ENCODE results near the gene RAD51B.
"Not testable (repeated sequence)": the region's sequence is repeated elsewhere in the genome, so short reads cannot be mapped to it uniquely, and the experiment has no call there.

RAD51B gene

DNA sequence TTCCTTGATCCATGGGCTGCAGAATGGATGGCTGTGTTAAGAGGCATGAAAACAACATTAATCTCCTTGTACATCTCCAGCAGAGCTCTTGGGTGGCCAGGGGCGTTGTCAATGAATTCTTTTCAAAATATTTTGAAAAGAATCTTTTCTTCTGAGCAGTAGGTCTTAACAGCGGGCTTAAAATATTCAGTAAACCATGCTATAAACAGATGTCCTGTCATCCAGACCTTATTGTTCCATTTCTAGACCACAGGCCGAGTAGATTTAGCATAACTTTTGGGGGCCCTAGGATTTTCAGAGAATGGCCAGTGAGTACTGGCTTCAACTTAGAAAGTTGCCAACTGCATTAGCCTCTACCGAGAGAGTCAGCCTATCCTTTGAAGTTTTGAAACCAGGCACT lies 130.2 kb downstream of the RAD51B start:
- no peak for DNase-seq (ENCODE audit: low spot score)

DNA sequence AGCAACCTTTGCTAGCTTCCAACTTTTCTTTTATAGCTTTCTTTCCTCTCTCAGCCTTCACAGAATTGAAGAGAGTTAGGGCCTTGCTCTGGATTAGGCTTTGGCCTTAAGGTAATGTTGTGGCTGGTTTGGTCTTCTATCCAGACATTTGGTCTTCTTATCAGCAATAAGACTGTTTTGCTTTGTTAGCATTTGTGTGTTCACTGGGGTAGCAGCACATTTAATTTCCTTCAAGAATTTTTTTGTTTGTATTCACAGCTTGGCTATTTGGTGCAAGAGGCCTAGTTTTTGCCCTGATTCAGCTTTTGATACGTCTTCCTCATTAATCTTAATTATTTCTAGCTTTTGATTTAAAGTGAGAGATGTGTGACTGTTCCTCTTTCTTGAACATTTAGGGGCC lies 130.8 kb downstream of the RAD51B start:
- DNase-seq (ENCODE audit: low spot score), result no peak

DNA sequence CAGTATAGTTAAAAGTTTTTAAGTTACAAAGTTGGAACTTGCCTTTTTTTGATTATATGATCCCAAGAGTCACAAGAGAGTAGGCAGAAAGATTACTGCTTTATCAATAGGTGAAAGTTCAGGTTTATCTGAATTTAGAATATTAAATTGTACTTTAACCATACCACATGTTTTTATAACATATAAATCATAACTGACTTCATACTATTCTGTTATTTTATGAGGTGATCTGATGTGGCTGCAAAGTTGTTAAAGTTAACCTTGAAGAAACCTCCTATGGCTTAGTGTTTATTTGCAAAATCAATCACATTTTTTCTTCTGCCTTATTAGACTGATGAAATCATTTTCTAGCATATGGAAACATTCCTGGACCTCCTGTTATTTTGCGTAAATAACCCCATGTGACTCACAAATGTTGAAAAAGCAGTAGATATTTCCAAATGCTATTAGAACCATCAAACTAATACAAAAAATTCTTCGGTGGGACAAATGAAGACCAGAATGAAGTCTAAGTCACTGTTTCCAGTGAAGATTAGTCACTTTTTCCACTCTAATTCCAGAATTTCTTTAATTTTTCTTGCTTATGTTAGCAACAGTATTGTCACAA lies 132.1 kb downstream of the RAD51B start:
- DNase-seq (ENCODE audit: low spot score), result no peak

GRCh38 chr14:67952381-67952780 lies 132.8 kb downstream of the RAD51B start:
- DNase-seq (ENCODE audit: low spot score), result no peak

GRCh38 chr14:67952786-67953185 lies 133.2 kb downstream of the RAD51B start:
- no peak for DNase-seq (ENCODE audit: low spot score)

GRCh38 chr14:67955261-67955660 lies 135.7 kb downstream of the RAD51B start:
- DNase-seq (ENCODE audit: low spot score), result no peak

GRCh38 chr14:67957946-67958345 lies 138.4 kb downstream of the RAD51B start:
- DNase-seq (ENCODE audit: low spot score), result no peak

DNA sequence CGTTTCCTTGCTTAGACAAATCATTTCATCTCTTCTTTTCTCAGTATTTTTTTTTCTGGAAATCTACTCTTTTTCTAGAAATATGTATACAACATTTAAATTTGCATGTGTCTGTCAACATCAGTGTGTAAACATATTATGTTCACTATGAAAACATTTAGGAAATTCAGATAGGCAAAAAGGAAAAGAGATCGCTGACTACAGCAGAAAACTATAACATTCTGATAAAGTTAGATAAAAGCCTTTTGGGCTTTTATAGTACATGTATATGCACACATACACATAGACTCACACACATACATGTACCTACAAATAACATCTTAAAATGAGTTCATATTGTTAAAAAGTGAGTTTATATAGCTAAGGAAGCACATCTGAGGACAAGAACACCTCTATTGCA lies 142.1 kb downstream of the RAD51B start:
- DNase-seq (ENCODE audit: low spot score), result no peak

DNA sequence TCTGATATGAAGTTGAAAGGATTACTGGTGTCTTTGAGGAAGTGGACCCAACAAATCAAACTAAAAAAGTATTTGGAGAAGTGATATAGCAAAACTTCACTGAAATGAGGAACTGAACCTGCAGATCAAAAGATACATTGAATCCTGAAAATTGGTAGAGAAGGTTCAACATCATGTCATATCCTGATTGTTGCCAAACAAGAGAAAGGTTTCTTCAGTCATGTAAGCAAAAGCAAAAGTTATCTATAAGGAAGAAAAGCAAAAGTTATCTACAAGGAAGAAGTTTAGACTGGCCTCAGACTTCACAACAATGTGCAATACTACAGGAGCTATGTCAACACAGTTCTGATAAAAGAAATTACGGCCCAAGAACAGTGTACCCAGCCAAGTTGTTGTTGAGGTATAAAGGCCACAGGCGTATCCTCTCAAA lies 142.7 kb downstream of the RAD51B start:
- no peak for DNase-seq (ENCODE audit: low spot score)

- DNase-seq (ENCODE audit: low spot score), result no peak
Observed at GRCh38 chr14:67963545-67963944, 144.0 kb downstream of the RAD51B start.

GRCh38 chr14:67963960-67964812 lies 144.6 kb downstream of the RAD51B start:
- DNase-seq (ENCODE audit: low spot score), result peak; percentile 22

- DNase-seq (ENCODE audit: low spot score), result no peak
Observed at GRCh38 chr14:67965696-67966095, 146.1 kb downstream of the RAD51B start.

DNA sequence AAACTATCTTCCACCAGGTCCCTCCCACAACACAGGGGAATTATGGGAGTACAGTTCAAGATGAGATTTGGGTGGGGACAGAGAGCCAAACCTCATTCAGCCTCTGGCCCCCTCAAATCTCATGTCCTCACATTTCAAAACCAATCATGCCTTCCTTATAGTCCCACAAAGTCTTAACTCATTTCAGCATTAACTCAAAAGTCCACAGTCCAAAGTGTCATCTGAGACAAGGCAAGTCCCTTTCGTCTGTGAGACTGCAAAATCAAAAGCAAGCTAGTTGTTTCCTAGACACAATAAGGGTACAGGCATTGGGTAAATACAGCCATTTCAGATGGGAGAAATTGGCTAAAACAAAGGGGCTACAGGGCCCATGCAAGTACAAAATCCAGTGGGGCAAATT lies 147.6 kb downstream of the RAD51B start:
- no peak for DNase-seq (ENCODE audit: low spot score)

GRCh38 chr14:67967970-67968369 lies 148.4 kb downstream of the RAD51B start:
- DNase-seq (ENCODE audit: low spot score), result not testable (repeated sequence)

DNA sequence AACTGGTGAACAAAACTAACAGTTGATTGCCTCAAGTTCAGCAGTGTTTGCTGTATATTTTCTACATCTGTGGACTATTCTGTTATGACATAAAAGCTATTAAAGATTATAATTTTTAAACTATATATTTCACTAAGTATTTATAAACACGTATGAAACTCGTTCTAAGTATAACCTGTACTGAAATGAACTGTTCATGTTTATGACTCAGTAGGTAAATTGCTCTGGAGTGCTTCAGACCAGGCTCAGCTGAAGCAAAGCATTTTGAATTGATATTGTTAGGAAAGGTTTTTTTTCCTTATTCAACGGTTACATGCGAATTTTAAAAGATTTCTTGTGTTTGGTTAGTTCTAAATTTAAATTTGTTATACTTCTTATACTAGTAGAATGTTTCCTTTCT lies 151.3 kb downstream of the RAD51B start:
- DNase-seq (ENCODE audit: low spot score), result no peak

GRCh38 chr14:67971627-67972625 lies 152.3 kb downstream of the RAD51B start:
- DNase-seq (ENCODE audit: low spot score), result peak; percentile 18

- no peak for DNase-seq (ENCODE audit: low spot score)
Observed at GRCh38 chr14:67973436-67973835, 153.9 kb downstream of the RAD51B start.

DNA sequence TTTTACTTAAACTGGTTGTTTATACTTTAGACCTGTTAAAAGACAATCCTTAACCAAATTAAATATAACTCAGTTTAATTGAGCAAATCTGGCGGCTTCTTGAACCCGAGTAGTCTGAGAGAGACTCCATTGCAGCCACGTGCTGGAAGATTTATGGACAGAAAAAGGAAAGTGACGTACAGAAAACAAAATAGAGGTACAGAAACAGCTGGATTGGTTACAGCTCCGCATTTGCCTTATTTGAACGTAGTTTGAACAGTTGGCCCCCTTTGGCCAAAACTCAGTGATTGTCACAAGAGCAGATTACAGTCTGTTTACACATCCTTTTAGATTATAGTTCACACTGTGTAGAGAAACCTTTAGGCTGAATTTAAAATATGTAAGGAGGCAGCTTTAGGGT lies 155.9 kb downstream of the RAD51B start:
- DNase-seq (ENCODE audit: low spot score), result no peak

DNA sequence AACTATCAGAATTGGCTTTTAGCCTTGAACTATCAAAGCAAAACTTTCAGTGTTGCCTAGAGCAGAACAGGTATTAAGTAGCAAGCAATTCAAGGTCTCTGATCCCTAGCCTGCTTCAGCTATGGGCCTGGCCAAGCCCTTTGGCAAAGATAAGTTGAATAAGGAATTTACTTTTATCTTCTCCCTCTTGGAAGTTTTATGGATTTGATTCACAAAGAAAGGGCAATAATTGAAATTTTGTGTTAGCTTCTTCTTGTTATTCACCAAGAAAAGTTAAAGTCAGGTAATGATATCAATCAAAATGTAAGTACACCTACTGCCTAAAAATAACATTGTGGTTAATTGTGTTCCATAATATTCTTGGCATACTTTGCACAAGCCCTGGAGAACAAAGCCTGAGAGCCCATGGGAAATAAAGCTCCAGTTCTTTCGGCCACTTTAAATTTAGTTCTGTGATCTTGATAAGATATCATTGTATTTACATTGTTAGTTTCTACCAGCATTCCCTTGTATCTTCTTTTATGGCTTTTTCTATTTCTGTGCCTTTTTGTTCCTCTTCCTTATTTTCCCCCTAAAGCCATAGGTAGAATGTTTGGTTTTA lies 158.0 kb downstream of the RAD51B start:
- no peak for DNase-seq (ENCODE audit: low spot score)

GRCh38 chr14:67978749-67979148 lies 159.2 kb downstream of the RAD51B start:
- DNase-seq (ENCODE audit: low spot score), result no peak

DNA sequence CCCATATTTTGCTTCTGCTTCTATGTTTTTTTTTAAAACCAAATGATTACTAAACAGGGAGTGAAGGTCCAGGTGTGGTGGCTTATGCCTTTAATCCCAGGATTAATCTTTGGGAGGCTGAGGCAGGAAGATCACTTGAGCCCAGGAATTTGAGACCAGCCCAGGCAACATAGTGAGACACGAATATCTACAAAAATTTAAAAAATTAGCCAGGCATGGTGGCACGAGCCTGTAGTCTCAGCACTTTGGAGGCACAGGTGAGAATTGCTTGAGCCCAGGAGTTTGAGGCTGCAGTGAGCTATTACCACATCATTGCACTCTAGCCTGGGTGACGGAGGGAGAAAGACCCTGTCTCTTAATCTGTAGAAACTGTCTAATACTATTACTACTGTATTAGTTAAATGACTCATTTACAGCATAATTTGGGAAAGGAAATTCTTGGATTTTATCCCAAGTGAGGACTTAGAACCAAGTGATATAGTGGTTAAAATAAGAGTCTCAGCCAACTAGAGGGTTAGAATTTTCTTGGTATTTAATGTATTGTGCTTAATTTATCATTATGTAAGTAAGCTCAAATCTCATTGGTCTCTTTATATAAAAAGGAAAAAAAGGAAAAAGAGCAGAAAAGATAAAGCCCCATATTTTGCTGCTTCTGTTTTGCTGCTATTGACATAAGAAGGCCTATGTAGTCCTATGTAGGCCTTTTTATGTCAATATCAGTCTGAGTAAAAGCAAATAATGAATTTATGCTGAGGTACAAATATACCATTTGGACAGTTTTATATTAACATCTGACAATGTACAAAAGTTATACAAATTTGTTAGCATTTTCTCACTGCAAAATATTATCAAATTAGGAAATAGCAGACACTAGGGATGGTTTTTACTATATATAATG lies 163.4 kb downstream of the RAD51B start:
- DNase-seq (ENCODE audit: low spot score), result no peak

All from COLO829 (cell line).